HEK293T (cell line): ENCODE results near the gene AMOT.

Source experiments
- CTCF ChIA-PET: fragments of 350-600 bp; formaldehyde crosslinking; extraction: SDS; loops from one replicate; lab custom pipeline; 2021; ENCODE audit warnings: antibody characterized with exemption, inconsistent platforms; lab: Yijun Ruan, JAX
- POLR2A ChIA-PET: fragments of 350-600 bp; formaldehyde crosslinking; extraction: SDS; loops from one replicate; lab custom pipeline; 2020; ENCODE audit warnings: antibody characterized with exemption, inconsistent platforms; lab: Yijun Ruan, JAX
- DNase-seq: peaks from one replicate; pipeline ENCODE4 v3.0.0; 2012; ENCODE audit warnings: mixed read lengths; ENCODE audit errors: extremely low spot score
- ARNT ChIP-seq: fragments of 450-650 bp; IDR thresholded peaks from 2 replicates; pipeline ENCODE4 v1.6.1; 2017; ENCODE audit warnings: mild to moderate bottlenecking
- BHLHE40 ChIP-seq: fragments of 450-650 bp; IDR thresholded peaks from 2 replicates; pipeline ENCODE4 v1.6.1; 2016; ENCODE audit warnings: mild to moderate bottlenecking, moderate library complexity, borderline replicate concordance
- CTBP1 ChIP-seq: fragments of 450-650 bp; IDR thresholded peaks from 2 replicates; pipeline ENCODE4 v1.6.1; 2016; ENCODE audit warnings: borderline replicate concordance
- ELF4 ChIP-seq: fragments of 450-650 bp; IDR thresholded peaks from 2 replicates; pipeline ENCODE4 v1.6.1; 2017; ENCODE audit warnings: antibody characterized with exemption
- FOXA1 ChIP-seq: fragments of 450-650 bp; IDR thresholded peaks from 2 replicates; pipeline ENCODE4 v1.6.1; 2016; ENCODE audit warnings: mild to moderate bottlenecking
- FOXK2 ChIP-seq: fragments of 450-650 bp; IDR thresholded peaks from 2 replicates; pipeline ENCODE4 v1.6.1; 2016; ENCODE audit warnings: mild to moderate bottlenecking
- FOXM1 ChIP-seq: fragments of 450-650 bp; IDR thresholded peaks from 2 replicates; pipeline ENCODE4 v1.6.1; 2017; ENCODE audit warnings: mild to moderate bottlenecking, borderline replicate concordance
- HDGF ChIP-seq: fragments of 450-650 bp; IDR thresholded peaks from 2 replicates; pipeline ENCODE4 v1.6.1; 2017; ENCODE audit warnings: antibody characterized with exemption, borderline replicate concordance
- L3MBTL2 ChIP-seq: fragments of 450-650 bp; conservative IDR thresholded peaks from 2 replicates; pipeline ENCODE4 v1.6.1; 2016; ENCODE audit warnings: mild to moderate bottlenecking
- LEF1 ChIP-seq: fragments of 450-650 bp; IDR thresholded peaks from 2 replicates; pipeline ENCODE4 v1.6.1; 2017; ENCODE audit warnings: mild to moderate bottlenecking, borderline replicate concordance
- NFRKB ChIP-seq: fragments of 450-650 bp; IDR thresholded peaks from 2 replicates; pipeline ENCODE4 v1.6.1; 2016; ENCODE audit warnings: mild to moderate bottlenecking, moderate library complexity
- PKNOX1 ChIP-seq: fragments of 450-650 bp; IDR thresholded peaks from 2 replicates; pipeline ENCODE4 v1.6.1; 2016
- SP1 ChIP-seq: fragments of 450-650 bp; IDR thresholded peaks from 2 replicates; pipeline ENCODE4 v1.6.1; 2017
- SUZ12 ChIP-seq: fragments of 450-650 bp; IDR thresholded peaks from 2 replicates; pipeline ENCODE4 v1.6.1; 2016; ENCODE audit warnings: mild to moderate bottlenecking
- TARDBP ChIP-seq: fragments of 450-650 bp; IDR thresholded peaks from 2 replicates; pipeline ENCODE4 v1.6.1; 2016
- ZNF384 ChIP-seq: fragments of 450-650 bp; IDR thresholded peaks from 2 replicates; pipeline ENCODE4 v1.6.1; 2016

AMOT gene

GRCh38 chrX:112766774-112767173 lies 73.9 kb downstream of the AMOT start:
- TF ChIP-seq PKNOX1 (no peak), ELF4 (no peak), FOXK2 (no peak), ZNF384 (no peak), LEF1 (no peak), NFRKB (no peak), FOXA1 (no peak), CTBP1 (no peak), BHLHE40 (no peak), FOXM1 (no peak), SP1 (no peak), ARNT (no peak), L3MBTL2 (no peak), TARDBP (no peak), SUZ12 (no peak), HDGF (no peak)
- POLR2A ChIA-PET = no interaction called here
- CTCF ChIA-PET = no interaction called here
- no peak for DNase-seq

GRCh38 chrX:112761242-112762207 lies 79.1 kb downstream of the AMOT start:
- DNase-seq = no peak
- TF ChIP-seq CTBP1 = no peak
- no peak for TF ChIP-seq ZNF384
- TF ChIP-seq LEF1 = no peak
- no peak for TF ChIP-seq FOXK2
- no peak for TF ChIP-seq ELF4
- TF ChIP-seq L3MBTL2 = no peak
- TF ChIP-seq FOXM1 = no peak
- no peak for TF ChIP-seq TARDBP
- POLR2A ChIA-PET = no interaction called here
- CTCF ChIA-PET = no interaction called here

- POLR2A ChIA-PET = no interaction called here
- CTCF ChIA-PET = no interaction called here
- no peak for DNase-seq
- no peak for TF ChIP-seq NFRKB
- TF ChIP-seq SUZ12 = no peak
- no peak for TF ChIP-seq PKNOX1
- no peak for TF ChIP-seq LEF1
- no peak for TF ChIP-seq HDGF
- no peak for TF ChIP-seq ARNT
- no peak for TF ChIP-seq TARDBP
These were observed 79.9 kb downstream of the AMOT start for GRCh38 chrX:112760697-112761096.

- ChIA-PET POLR2A (no interaction called here), CTCF (no interaction called here)
- TF ChIP-seq SUZ12 = no peak
- TF ChIP-seq FOXM1 = no peak
- no peak for TF ChIP-seq FOXA1
- no peak for TF ChIP-seq L3MBTL2
- no peak for TF ChIP-seq BHLHE40
- no peak for TF ChIP-seq ZNF384
- no peak for TF ChIP-seq HDGF
- TF ChIP-seq ARNT = no peak
- TF ChIP-seq CTBP1 = no peak
- TF ChIP-seq FOXK2 = no peak
- no peak for TF ChIP-seq NFRKB
- no peak for TF ChIP-seq PKNOX1
- no peak for TF ChIP-seq LEF1
- TF ChIP-seq SP1 = no peak
- no peak for TF ChIP-seq TARDBP
- TF ChIP-seq ELF4 = no peak
- no peak for DNase-seq
These were observed 80.7 kb downstream of the AMOT start for GRCh38 chrX:112759966-112760365.

- DNase-seq = no peak
- POLR2A ChIA-PET = no interaction called here
- CTCF ChIA-PET = no interaction called here
- TF ChIP-seq ELF4 (no peak), PKNOX1 (no peak), SP1 (no peak), LEF1 (no peak), HDGF (no peak), BHLHE40 (no peak), FOXM1 (no peak), TARDBP (no peak), L3MBTL2 (no peak), CTBP1 (no peak), ARNT (no peak), FOXK2 (no peak), ZNF384 (no peak), FOXA1 (no peak), NFRKB (no peak)
These were observed 81.1 kb downstream of the AMOT start for GRCh38 chrX:112759512-112759911.

GRCh38 chrX:112757946-112758345 lies 82.7 kb downstream of the AMOT start:
- TF ChIP-seq SUZ12 = no peak
- TF ChIP-seq ARNT = no peak
- no peak for TF ChIP-seq BHLHE40
- TF ChIP-seq HDGF = no peak
- no peak for TF ChIP-seq TARDBP
- no peak for TF ChIP-seq PKNOX1
- TF ChIP-seq FOXM1 = no peak
- TF ChIP-seq LEF1 = no peak
- no peak for TF ChIP-seq FOXK2
- TF ChIP-seq ELF4 = no peak
- no peak for TF ChIP-seq NFRKB
- no peak for TF ChIP-seq CTBP1
- no peak for TF ChIP-seq FOXA1
- TF ChIP-seq L3MBTL2 = no peak
- TF ChIP-seq SP1 = no peak
- no peak for TF ChIP-seq ZNF384
- no peak for DNase-seq
- ChIA-PET CTCF (no interaction called here), POLR2A (no interaction called here)
